Suprapubic skin (tissue), 4 donors: ENCODE measurements around the gene MAP7D1.

Source experiments
- CTCF ChIP-seq, 2 donors: fragments of 200-600 bp in 1 of 2; fragments of 450-650 bp in 1 of 2; sonication (generic) in 1 of 2; IDR thresholded peaks; one replicate each; pipeline ENCODE4 v1.5.1; 2016 to 2019; ENCODE audit warnings: antibody characterized with exemption in 2 of 2, mild to moderate bottlenecking in 1 of 2, moderate library complexity in 1 of 2
- POLR2A ChIP-seq, 2 donors: fragments of 450-650 bp; IDR thresholded peaks; one replicate each; pipeline ENCODE4 v1.6.1; 2017; ENCODE audit warnings: antibody characterized with exemption in 2 of 2, mild to moderate bottlenecking in 2 of 2, moderate library complexity in 2 of 2
- POLR2AphosphoS5 ChIP-seq, 3 donors: sonication (generic); formaldehyde crosslinking; IDR thresholded peaks; one replicate each; pipeline ENCODE4 v1.6.1; 2017; ENCODE audit warnings: antibody characterized with exemption in 3 of 3

DNA sequence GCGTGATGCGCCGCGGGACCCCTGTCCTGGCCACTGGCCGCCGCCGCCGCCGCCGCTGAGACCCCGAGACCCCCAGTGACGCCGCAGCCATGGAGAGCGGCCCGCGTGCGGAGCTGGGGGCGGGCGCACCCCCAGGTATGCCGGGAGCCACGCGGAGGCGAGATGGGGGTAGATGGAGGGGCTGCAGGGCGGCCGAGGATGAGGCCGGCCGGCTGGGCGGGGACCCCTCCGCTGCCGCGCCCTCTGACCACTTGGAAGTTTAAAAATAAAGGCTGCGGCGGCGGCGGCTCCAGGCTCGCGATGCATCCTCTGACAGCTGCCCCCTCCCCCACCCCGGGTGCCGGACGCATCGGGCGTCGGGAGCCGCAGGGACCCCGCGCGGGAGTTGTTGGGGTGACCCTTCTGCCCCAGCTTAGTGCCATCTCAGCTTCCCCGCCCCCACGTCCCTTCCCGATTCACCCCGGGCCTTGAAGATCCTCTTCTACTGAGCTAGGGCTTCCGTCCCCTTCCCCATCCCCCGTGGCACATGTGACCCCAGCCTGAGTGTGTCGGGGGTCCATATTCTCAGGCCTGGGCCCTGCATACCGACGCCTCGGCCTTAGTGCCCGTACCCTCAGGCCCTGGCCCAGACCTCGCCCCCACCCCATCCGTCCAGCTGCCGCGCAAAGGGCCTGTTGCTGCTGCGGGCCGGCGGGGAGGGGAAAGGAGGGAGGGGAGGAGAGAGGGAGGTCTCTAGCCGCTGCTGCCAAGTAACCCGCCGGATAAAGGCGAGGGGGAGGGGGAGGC lies 562 bp downstream of the MAP7D1 start:
- TF ChIP-seq POLR2A (IDR thresholded peaks at IDR 0.05) (peak in 1 of 2 donors; percentile 0), POLR2AphosphoS5 (IDR thresholded peaks at IDR 0.05) (no peak), CTCF (IDR thresholded peaks at IDR 0.05) (no peak)
